Naive thymus-derived CD4-positive, alpha-beta T cell (primary cell): ENCODE measurements around the gene ABR. TPM values are rescaled to one million over a fixed set of nuclear protein-coding genes. Genes with fewer than 3 reads are reported as not detected.
A peak's percentile ranks its signal among the peaks of the same experiment; 100 is the strongest.

ENCODE experiments used
- ATAC-seq: fragments of 150-1000 bp; cut with Tn5 transposase; 2 replicates; pipeline ENCODE4 v1.10.0; 2021; ENCODE audit warnings: mild to moderate bottlenecking, moderate library complexity
- CTCF ChIA-PET: fragments of 350-600 bp; sonication (Branson Sonifier 250); formaldehyde crosslinking; loops from one replicate; lab custom pipeline; 2021; ENCODE audit warnings: antibody characterized with exemption; lab: Charles Lee
- POLR2A ChIA-PET: fragments of 350-600 bp; sonication (Branson Sonifier 250); formaldehyde crosslinking; loops from one replicate; lab custom pipeline; 2021; ENCODE audit warnings: antibody characterized with exemption, inconsistent platforms; lab: Charles Lee
- DNase-seq, 9 donors: peaks; one replicate each; pipeline versions ENCODE4 v3.0.0 to v3.0.0-alpha.2; 2020 to 2022; ENCODE audit warnings: mixed read lengths in 1 of 9
- H3K27ac ChIP-seq: one replicate; pipeline ENCODE4 v1.7.0; 2013; ENCODE audit warnings: mild to moderate bottlenecking, low read depth, low read length, moderate library complexity
- H3K27me3 ChIP-seq, 2 donors: one replicate each; pipeline ENCODE4 v1.7.0; 2013; ENCODE audit warnings: low read length in 2 of 2, mild to moderate bottlenecking in 2 of 2, moderate library complexity in 2 of 2; ENCODE audit not compliant: control insufficient read depth in 2 of 2, insufficient read depth in 2 of 2
- H3K36me3 ChIP-seq, 3 experiments: 1 replicate in 2 of 3; 2 replicates in 1 of 3; pipeline ENCODE4 v1.7.0; 2013; ENCODE audit warnings: low read length in 3 of 3, mild to moderate bottlenecking in 3 of 3, moderate library complexity in 1 of 3; ENCODE audit not compliant: insufficient read depth in 3 of 3, control insufficient read depth in 2 of 3
- H3K4me1 ChIP-seq, 2 donors: one replicate each; pipeline ENCODE4 v1.7.0; 2013; ENCODE audit warnings: low read length in 2 of 2, mild to moderate bottlenecking in 2 of 2, moderate library complexity in 1 of 2; ENCODE audit not compliant: control insufficient read depth in 2 of 2, insufficient read depth in 2 of 2
- H3K4me3 ChIP-seq: 2 replicates; pipeline ENCODE4 v1.7.0; 2013; ENCODE audit warnings: mild to moderate bottlenecking, low read length
- H3K9me3 ChIP-seq, 3 experiments: 1 replicate in 2 of 3; 2 replicates in 1 of 3; pipeline ENCODE4 v1.7.0; 2013; ENCODE audit warnings: low read length in 3 of 3; ENCODE audit not compliant: control insufficient read depth in 2 of 3
- H3K27ac Mint-ChIP-seq, 9 donors: one replicate each; pipeline ENCODE4 v1.8.0; 2020 to 2022; ENCODE audit warnings: mixed read lengths in 9 of 9, mild to moderate bottlenecking in 8 of 9, moderate library complexity in 5 of 9, inconsistent platforms in 2 of 9
- H3K27me3 Mint-ChIP-seq, 5 donors: one replicate each; pipeline ENCODE4 v1.8.0; 2021 to 2022; ENCODE audit warnings: mixed read lengths in 5 of 5, mild to moderate bottlenecking in 1 of 5
- H3K36me3 Mint-ChIP-seq, 5 donors: one replicate each; pipeline ENCODE4 v1.8.0; 2020 to 2022; ENCODE audit warnings: mixed read lengths in 5 of 5, mild to moderate bottlenecking in 3 of 5, inconsistent platforms in 1 of 5
- H3K4me1 Mint-ChIP-seq, 7 donors: one replicate each; pipeline ENCODE4 v1.8.0; 2020 to 2022; ENCODE audit warnings: mixed read lengths in 7 of 7, mild to moderate bottlenecking in 3 of 7, inconsistent platforms in 1 of 7
- H3K4me3 Mint-ChIP-seq, 10 donors: one replicate each; pipeline ENCODE4 v1.8.0; 2020 to 2022; ENCODE audit warnings: mild to moderate bottlenecking in 10 of 10, mixed read lengths in 10 of 10, moderate library complexity in 6 of 10, inconsistent platforms in 2 of 10
- H3K9me3 Mint-ChIP-seq, 11 donors: one replicate each; pipeline ENCODE4 v1.8.0; 2020 to 2022; ENCODE audit warnings: mixed read lengths in 11 of 11, mild to moderate bottlenecking in 4 of 11, inconsistent platforms in 1 of 11, moderate library complexity in 1 of 11
- intact Hi-C, 2 donors: fragments of 100-400 bp; cut with micrococcal nuclease; formaldehyde crosslinking; loops; one replicate each; pipeline ENCODE4 v1.15.1; 2023
- polyA plus RNA-seq, 2 donors: library from polyadenylated mRNA; unstranded; fragments of 300-500 nt; fragmentation: Illumina TruSeq; gene quantifications; one replicate each; pipeline ENCODE4 v1.2.3, GENCODE V29; 2021
- total RNA-seq, 6 experiments: library from RNA in 5 of 6; stranded (reverse) in 5 of 6; gene quantifications; 1 replicate in 5 of 6; 2 replicates in 1 of 6; pipeline ENCODE4 v1.2.3 and lab custom pipeline; 2021 to 2026

The ABR gene
- total and polyA plus RNA-seq, 7 experiments from 2014 or later, result 13.1 to 152 (median 139) TPM

- ChIA-PET CTCF (interaction anchor here (0.9 kb wide), 1 partner anchor 61 kb away, joined by 3 read pairs; no protein-coding TSS in a partner anchor), POLR2A (no interaction called here)
- H3K4me3 Mint-ChIP-seq, result no peak overlapping the region
Measured at GRCh38 chr17:1126250-1126797, 53.5 kb downstream of the ABR start.

GRCh38 chr17:1125788-1126145, 54.0 kb downstream of the ABR start:
- CTCF ChIA-PET, result interaction anchor here (0.9 kb wide), 1 partner anchor 61 kb away, joined by 3 read pairs; no protein-coding TSS in a partner anchor
- no peak for DNase-seq
- H3K4me1 Mint-ChIP-seq, result peaks cover 0 to 11% (median 6%) of the 10 kb centered on the region in 7 donors
- no peaks in the 10 kb centered on the region for H3K27me3 ChIP-seq
- no peak overlapping the region for H3K27ac ChIP-seq
- no peak overlapping the region for H3K4me3 ChIP-seq
- H3K36me3 ChIP-seq, result no peaks in the 10 kb centered on the region
- H3K27me3 Mint-ChIP-seq, result no peaks in the 10 kb centered on the region
- peak overlapping the region in 1 of 10 donors; percentile 21 for H3K4me3 Mint-ChIP-seq
- intact Hi-C loops, result no loop called here
- no peak overlapping the region for H3K27ac Mint-ChIP-seq
- POLR2A ChIA-PET, result no interaction called here
- H3K9me3 Mint-ChIP-seq, result peaks cover 0 to 8% (median 0%) of the 10 kb centered on the region in 11 donors
- no peak for ATAC-seq
- H3K36me3 Mint-ChIP-seq, result peaks cover 0 to 4% (median 0%) of the 10 kb centered on the region in 5 donors
- peaks cover 5 to 8% of the 10 kb centered on the region in 2 donors for H3K4me1 ChIP-seq
- no peaks in the 10 kb centered on the region for H3K9me3 ChIP-seq

More at GRCh38 chr17:1126250-1126797, 53.5 kb downstream of the ABR start:
- DNase-seq (no peak), ATAC-seq (no peak)
- H3K4me1 ChIP-seq, result peaks cover 5 to 8% of the 10 kb centered on the region in 2 donors
- intact Hi-C loops, result no loop called here
- H3K27ac ChIP-seq, result no peak overlapping the region
- H3K27ac Mint-ChIP-seq, result no peak overlapping the region
- H3K9me3 Mint-ChIP-seq, result peaks cover 0 to 8% (median 0%) of the 10 kb centered on the region in 11 donors
- H3K27me3 Mint-ChIP-seq, result no peaks in the 10 kb centered on the region
- H3K36me3 ChIP-seq, result no peaks in the 10 kb centered on the region
- peaks cover 0 to 8% (median 6%) of the 10 kb centered on the region in 7 donors for H3K4me1 Mint-ChIP-seq
- no peaks in the 10 kb centered on the region for H3K9me3 ChIP-seq
- peaks cover 0 to 4% (median 0%) of the 10 kb centered on the region in 5 donors for H3K36me3 Mint-ChIP-seq
- no peaks in the 10 kb centered on the region for H3K27me3 ChIP-seq
- H3K4me3 ChIP-seq, result no peak overlapping the region

- Histone ChIP-seq H3K4me3 (no peak overlapping the region), H3K9me3 (no peaks in the 10 kb centered on the region), H3K36me3 (no peaks in the 10 kb centered on the region), H3K27me3 (no peaks in the 10 kb centered on the region), H3K4me1 (peaks cover 5 to 8% of the 10 kb centered on the region in 2 donors), H3K27ac (no peak overlapping the region)
- Mint-ChIP-seq H3K27me3 (no peaks in the 10 kb centered on the region), H3K9me3 (peaks cover 0 to 8% (median 0%) of the 10 kb centered on the region in 11 donors), H3K27ac (no peak overlapping the region), H3K4me1 (peaks cover 0 to 11% (median 6%) of the 10 kb centered on the region in 7 donors), H3K4me3 (peak overlapping the region in 1 of 10 donors; percentile 21), H3K36me3 (peaks cover 0 to 4% (median 0%) of the 10 kb centered on the region in 5 donors)
- intact Hi-C loops, result loop anchor here (5.0 kb wide), 3 partner anchors 77 to 207 kb away; no protein-coding TSS in a partner anchor
- ChIA-PET CTCF (interaction anchor here (0.9 to 5.9 kb wide), 2 partner anchors 60 to 62 kb away, joined by 3 to 74 read pairs; no protein-coding TSS in a partner anchor), POLR2A (interaction anchor here (0.5 kb wide), 1 partner anchor 875 kb away, joined by 3 read pairs; no protein-coding TSS in a partner anchor)
- DNase-seq, result no peak
- no peak for ATAC-seq
Measured at GRCh38 chr17:1124896-1125787, 54.6 kb downstream of the ABR start.

DNA sequence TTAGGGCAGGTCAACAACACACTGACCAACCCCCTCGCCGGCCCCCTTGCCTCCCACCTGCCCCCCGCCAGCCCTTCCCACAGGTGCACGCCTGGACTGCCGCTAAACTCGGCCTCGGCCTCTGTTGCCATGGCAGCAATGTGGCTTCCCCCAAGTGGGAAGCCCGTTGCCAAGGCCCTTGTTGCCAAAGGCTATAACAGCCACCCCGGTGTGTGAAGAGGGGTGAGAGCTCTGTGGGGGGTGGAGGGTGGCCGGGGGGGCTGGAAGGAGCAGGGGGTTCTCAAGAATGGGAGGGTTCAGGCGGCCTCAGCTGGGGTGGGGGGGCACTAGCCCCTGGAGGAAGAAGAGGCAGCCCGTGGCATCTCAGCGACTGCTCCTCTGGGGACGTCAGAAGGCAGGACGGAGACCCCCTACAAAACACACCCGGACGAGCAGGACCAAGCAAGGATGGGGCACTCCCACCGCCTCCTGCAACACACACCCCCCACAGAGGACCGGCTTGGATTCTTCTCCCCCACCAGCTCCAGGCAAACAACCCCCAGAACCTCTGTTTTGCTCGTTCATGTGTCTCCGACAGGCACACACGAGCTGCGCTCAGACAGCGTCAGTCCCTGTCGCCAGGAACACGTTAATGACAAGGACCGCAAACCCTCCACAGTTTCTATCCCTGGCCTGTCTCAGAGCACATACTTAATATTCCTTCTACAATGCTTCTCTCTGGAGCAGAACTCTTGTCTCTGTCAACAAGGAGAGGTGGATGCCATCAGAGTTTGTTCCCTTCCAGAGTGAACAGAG, 55.7 kb downstream of the ABR start:
- DNase-seq (no peak), ATAC-seq (no peak)
- ChIA-PET POLR2A (interaction anchor here (0.5 kb wide), 1 partner anchor 876 kb away, joined by 3 read pairs; no protein-coding TSS in a partner anchor), CTCF (interaction anchor here (0.6 to 5.9 kb wide), 3 partner anchors 45 to 75 kb away, joined by 3 to 74 read pairs (median 5); no protein-coding TSS in a partner anchor)
- Mint-ChIP-seq H3K27ac (peak overlapping the region in 1 of 9 donors; percentile 38), H3K9me3 (peaks cover 0 to 10% (median 0%) of the 10 kb centered on the region in 11 donors), H3K4me1 (peaks cover 0 to 11% (median 6%) of the 10 kb centered on the region in 7 donors), H3K27me3 (no peaks in the 10 kb centered on the region), H3K4me3 (peak overlapping the region in 2 of 10 donors; percentile 15 to 39), H3K36me3 (peaks cover 0 to 3% (median 0%) of the 10 kb centered on the region in 5 donors)
- Histone ChIP-seq H3K4me1 (peaks cover 5 to 8% of the 10 kb centered on the region in 2 donors), H3K4me3 (no peak overlapping the region), H3K36me3 (no peaks in the 10 kb centered on the region), H3K27me3 (no peaks in the 10 kb centered on the region), H3K27ac (no peak overlapping the region), H3K9me3 (no peaks in the 10 kb centered on the region)
- intact Hi-C loops, result loop anchor here (1.0 to 5.0 kb wide), 7 partner anchors 59 to 209 kb away; no protein-coding TSS in a partner anchor

DNA sequence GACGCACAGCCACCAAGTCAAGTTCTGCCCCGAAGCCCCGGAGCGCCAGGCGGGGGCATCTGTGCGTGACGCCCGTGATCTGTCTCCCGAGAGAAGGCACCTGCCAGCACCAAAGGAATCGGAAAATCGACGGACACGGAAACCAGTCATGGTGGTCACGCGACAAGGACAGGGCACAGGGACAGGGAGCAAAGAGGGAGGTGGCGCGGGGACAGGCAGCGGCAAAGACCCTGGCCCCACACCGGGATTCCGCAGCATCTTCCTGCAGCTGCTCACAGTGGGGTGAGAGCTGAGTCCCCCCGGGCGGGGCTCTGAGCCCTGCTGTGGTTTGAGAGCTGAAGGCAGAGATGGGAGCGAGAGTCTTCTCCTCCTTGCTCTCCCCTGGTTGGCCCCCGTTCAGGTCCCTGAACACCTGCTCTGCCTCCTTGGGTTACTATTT, 56.4 kb downstream of the ABR start:
- Histone ChIP-seq H3K36me3 (no peaks in the 10 kb centered on the region), H3K27ac (no peak overlapping the region), H3K27me3 (no peaks in the 10 kb centered on the region), H3K9me3 (no peaks in the 10 kb centered on the region), H3K4me3 (no peak overlapping the region), H3K4me1 (peaks cover 5 to 8% of the 10 kb centered on the region in 2 donors)
- intact Hi-C loops, result loop anchor here (1.0 to 5.0 kb wide), 7 partner anchors 60 to 209 kb away; no protein-coding TSS in a partner anchor
- ATAC-seq (no peak), DNase-seq (no peak)
- Mint-ChIP-seq H3K27me3 (no peaks in the 10 kb centered on the region), H3K9me3 (peaks cover 0 to 6% (median 0%) of the 10 kb centered on the region in 11 donors), H3K4me3 (no peak overlapping the region), H3K4me1 (peaks cover 0 to 11% (median 6%) of the 10 kb centered on the region in 7 donors), H3K36me3 (no peaks in the 10 kb centered on the region), H3K27ac (no peak overlapping the region)
- ChIA-PET CTCF (interaction anchor here (1.4 to 5.9 kb wide), 2 partner anchors 10 to 62 kb away, joined by 6 to 74 read pairs; no protein-coding TSS in a partner anchor), POLR2A (interaction anchor here (1.5 kb wide), 1 partner anchor 13 kb away, joined by 5 read pairs; no protein-coding TSS in a partner anchor)
